ENCODE results near the gene EBP.

The EBP gene

GRCh38 chrX:48509245-48509590 is 12.4 kb upstream of the EBP start:
- peak overlapping the region; percentile 58 for H3K27ac ChIP-seq (ENCODE audit: poor library complexity, severe bottlenecking)
- no peaks in the 10 kb centered on the region for H3K9me3 ChIP-seq (ENCODE audit: severe bottlenecking)
- ATAC-seq (ENCODE audit: low read depth) = no peak
- DNase-seq (ENCODE audit: low spot score) = no peak
- H3K36me3 ChIP-seq (ENCODE audit: low read depth) = peaks cover 29% of the 10 kb centered on the region
- no peak for TF ChIP-seq CTCF (IDR thresholded peaks at IDR 0.05; ENCODE audit: poor library complexity, severe bottlenecking)
- H3K27me3 ChIP-seq (ENCODE audit: insufficient read depth, poor library complexity, severe bottlenecking) = no peaks in the 10 kb centered on the region
- peaks cover 8% of the 10 kb centered on the region for H3K4me1 ChIP-seq (ENCODE audit: insufficient read depth, poor library complexity, severe bottlenecking)
- peak overlapping the region; percentile 88 for H3K4me3 ChIP-seq (ENCODE audit: severe bottlenecking)

DNA sequence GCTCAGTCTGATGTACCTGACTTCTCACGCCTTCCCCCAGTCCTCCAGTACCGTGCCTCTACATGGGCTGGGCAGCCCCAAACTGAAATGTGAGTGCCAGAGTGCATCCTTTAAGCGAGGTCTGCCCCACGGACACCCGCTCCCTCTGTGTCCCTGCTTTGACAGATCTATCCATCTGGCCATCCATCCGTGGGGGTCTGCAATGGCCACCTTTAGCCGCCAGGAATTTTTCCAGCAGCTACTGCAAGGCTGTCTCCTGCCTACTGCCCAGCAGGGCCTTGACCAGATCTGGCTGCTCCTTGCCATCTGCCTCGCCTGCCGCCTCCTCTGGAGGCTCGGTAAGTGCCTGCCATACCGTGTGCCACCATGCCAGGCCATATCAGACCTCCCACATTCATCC is 12.0 kb upstream of the EBP start:
- Histone ChIP-seq H3K4me3 (ENCODE audit: severe bottlenecking) (peak overlapping the region; percentile 88), H3K27ac (ENCODE audit: poor library complexity, severe bottlenecking) (peak overlapping the region; percentile 58)

GRCh38 chrX:48511560-48511959 is 10.0 kb upstream of the EBP start:
- H3K4me3 ChIP-seq (ENCODE audit: severe bottlenecking) = no peak overlapping the region
- no peak for DNase-seq (ENCODE audit: low spot score)
- H3K27ac ChIP-seq (ENCODE audit: poor library complexity, severe bottlenecking) = peak overlapping the region; percentile 58
- H3K27me3 ChIP-seq (ENCODE audit: insufficient read depth, poor library complexity, severe bottlenecking) = no peaks in the 10 kb centered on the region
- H3K9me3 ChIP-seq (ENCODE audit: severe bottlenecking) = no peaks in the 10 kb centered on the region
- H3K4me1 ChIP-seq (ENCODE audit: insufficient read depth, poor library complexity, severe bottlenecking) = peaks cover 10% of the 10 kb centered on the region
- peak; percentile 36 for TF ChIP-seq CTCF (IDR thresholded peaks at IDR 0.05; ENCODE audit: poor library complexity, severe bottlenecking)
- ATAC-seq (ENCODE audit: low read depth) = no peak
- H3K36me3 ChIP-seq (ENCODE audit: low read depth) = peaks cover 41% of the 10 kb centered on the region

More for the DNA sequence above, 12.0 kb upstream of the EBP start:
- ATAC-seq (ENCODE audit: low read depth) = no peak
- Histone ChIP-seq H3K4me1 (ENCODE audit: insufficient read depth, poor library complexity, severe bottlenecking) (peaks cover 10% of the 10 kb centered on the region), H3K36me3 (ENCODE audit: low read depth) (peaks cover 33% of the 10 kb centered on the region), H3K27me3 (ENCODE audit: insufficient read depth, poor library complexity, severe bottlenecking) (no peaks in the 10 kb centered on the region), H3K9me3 (ENCODE audit: severe bottlenecking) (no peaks in the 10 kb centered on the region)
- TF ChIP-seq CTCF (IDR thresholded peaks at IDR 0.05; ENCODE audit: poor library complexity, severe bottlenecking) = no peak
- no peak for DNase-seq (ENCODE audit: low spot score)

- Histone ChIP-seq H3K4me3 (ENCODE audit: severe bottlenecking) (no peak overlapping the region), H3K27ac (ENCODE audit: poor library complexity, severe bottlenecking) (peak overlapping the region; percentile 28), H3K27me3 (ENCODE audit: insufficient read depth, poor library complexity, severe bottlenecking) (no peaks in the 10 kb centered on the region), H3K9me3 (ENCODE audit: severe bottlenecking) (no peaks in the 10 kb centered on the region), H3K36me3 (ENCODE audit: low read depth) (peaks cover 41% of the 10 kb centered on the region), H3K4me1 (ENCODE audit: insufficient read depth, poor library complexity, severe bottlenecking) (peaks cover 10% of the 10 kb centered on the region)
- no peak for TF ChIP-seq CTCF (IDR thresholded peaks at IDR 0.05; ENCODE audit: poor library complexity, severe bottlenecking)
- DNase-seq (ENCODE audit: low spot score) = no peak
- ATAC-seq (ENCODE audit: low read depth) = no peak
Observed at GRCh38 chrX:48512371-48512935, 9.2 kb upstream of the EBP start.

GRCh38 chrX:48513670-48514069 is 7.9 kb upstream of the EBP start:
- no peak for TF ChIP-seq CTCF (IDR thresholded peaks at IDR 0.05; ENCODE audit: poor library complexity, severe bottlenecking)
- Histone ChIP-seq H3K4me1 (ENCODE audit: insufficient read depth, poor library complexity, severe bottlenecking) (peaks cover 10% of the 10 kb centered on the region), H3K9me3 (ENCODE audit: severe bottlenecking) (no peaks in the 10 kb centered on the region), H3K4me3 (ENCODE audit: severe bottlenecking) (no peak overlapping the region), H3K27ac (ENCODE audit: poor library complexity, severe bottlenecking) (peak overlapping the region; percentile 28), H3K27me3 (ENCODE audit: insufficient read depth, poor library complexity, severe bottlenecking) (no peaks in the 10 kb centered on the region), H3K36me3 (ENCODE audit: low read depth) (peaks cover 41% of the 10 kb centered on the region)
- DNase-seq (ENCODE audit: low spot score) = no peak
- ATAC-seq (ENCODE audit: low read depth) = no peak

Measured in RWPE2 (cell line).